Measurements from ENCODE around the gene FGD6. TPM values are rescaled to one million over a fixed set of nuclear protein-coding genes. Genes with fewer than 3 reads are reported as not detected.

Gene FGD6
- total RNA-seq, 6 experiments from 2014 or later, result 3.5 to 7.8 (median 5.1) TPM

GRCh38 chr12:95216711-95217376 lies 423 bp downstream of the FGD6 start:
- Histone ChIP-seq H3K27me3 (no peaks in the 10 kb centered on the region), H3K4me1 (peaks cover 0 to 18% (median 2%) of the 10 kb centered on the region in 4 donors), H3K9me3 (no peaks in the 10 kb centered on the region), H3K4me3 (peak overlapping the region; percentile 71 to 82 (median 79)), H3K36me3 (no peaks in the 10 kb centered on the region), H3K27ac (peak overlapping the region; percentile 89 to 93 (median 90))
- WGBS (ENCODE audit: insufficient coverage, low coverage, low lambda C conversion rate, missing lambda C conversion rate), result 0% methylated on average over 14 of the region's 45 CpGs
- DNase-seq (no peak), ATAC-seq (peak; percentile 4 to 32 (median 16))
- TF ChIP-seq CTCF (IDR thresholded peaks at IDR 0.05) (no peak), POLR2A (IDR thresholded peaks at IDR 0.05) (no peak)
- intact Hi-C loops (cut with DNase I), result no loop called here

DNA sequence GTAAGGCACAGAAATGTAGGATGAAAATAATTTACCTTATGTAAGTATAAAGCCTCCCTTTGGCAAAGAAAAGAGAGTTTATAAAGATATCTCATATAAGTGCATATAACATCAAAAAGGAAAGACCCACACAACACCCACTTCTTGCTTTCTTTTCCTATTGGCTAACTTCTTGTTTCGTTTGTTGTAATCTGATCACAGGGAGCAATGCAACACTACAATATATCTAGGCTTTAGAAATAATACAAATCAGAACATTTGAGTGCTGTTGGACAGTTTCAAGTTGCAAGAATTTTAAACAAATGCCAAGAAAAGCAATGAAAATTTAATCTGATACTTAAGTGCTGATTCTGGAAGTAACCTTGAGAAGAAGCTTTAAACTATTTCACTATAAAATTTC lies 1.3 kb downstream of the FGD6 start:
- H3K27ac ChIP-seq, result peak overlapping the region; percentile 89 to 93 (median 90)
- 4% methylated on average over 1 of the region's 1 CpG for WGBS (ENCODE audit: insufficient coverage, low coverage, low lambda C conversion rate, missing lambda C conversion rate)
- peaks cover 0 to 18% (median 2%) of the 10 kb centered on the region in 4 donors for H3K4me1 ChIP-seq
- H3K9me3 ChIP-seq, result no peaks in the 10 kb centered on the region
- H3K4me3 ChIP-seq, result peak overlapping the region; percentile 71 to 82 (median 79)
- no peaks in the 10 kb centered on the region for H3K36me3 ChIP-seq
- ATAC-seq (no peak), DNase-seq (no peak)
- no peaks in the 10 kb centered on the region for H3K27me3 ChIP-seq
- intact Hi-C loops (cut with DNase I), result no loop called here
- TF ChIP-seq CTCF (IDR thresholded peaks at IDR 0.05), result no peak
- TF ChIP-seq POLR2A (IDR thresholded peaks at IDR 0.05), result peak; percentile 40

GRCh38 chr12:95214466-95214865 lies 2.8 kb downstream of the FGD6 start:
- DNase-seq, result no peak
- no peak overlapping the region for H3K27ac ChIP-seq

GRCh38 chr12:95213928-95214327 lies 3.3 kb downstream of the FGD6 start:
- ATAC-seq (no peak), DNase-seq (no peak)
- no peaks in the 10 kb centered on the region for H3K9me3 ChIP-seq
- no peaks in the 10 kb centered on the region for H3K27me3 ChIP-seq
- TF ChIP-seq POLR2A (IDR thresholded peaks at IDR 0.05) (no peak), CTCF (IDR thresholded peaks at IDR 0.05) (no peak)
- H3K4me3 ChIP-seq, result no peak overlapping the region
- H3K4me1 ChIP-seq, result peaks cover 0 to 16% (median under 1%) of the 10 kb centered on the region in 4 donors
- no peaks in the 10 kb centered on the region for H3K36me3 ChIP-seq
- no peak overlapping the region for H3K27ac ChIP-seq
- intact Hi-C loops (cut with DNase I), result no loop called here
- 67% methylated on average over 1 of the region's 1 CpG for WGBS (ENCODE audit: insufficient coverage, low coverage, low lambda C conversion rate, missing lambda C conversion rate)

More at GRCh38 chr12:95214466-95214865, 2.8 kb downstream of the FGD6 start:
- peaks cover 0 to 18% (median 2%) of the 10 kb centered on the region in 4 donors for H3K4me1 ChIP-seq
- H3K36me3 ChIP-seq, result no peaks in the 10 kb centered on the region
- intact Hi-C loops (cut with DNase I), result no loop called here
- H3K27me3 ChIP-seq, result no peaks in the 10 kb centered on the region
- H3K9me3 ChIP-seq, result no peaks in the 10 kb centered on the region
- H3K4me3 ChIP-seq, result no peak overlapping the region
- ATAC-seq, result no peak
- 98% methylated on average over 3 of the region's 3 CpGs for WGBS (ENCODE audit: insufficient coverage, low coverage, low lambda C conversion rate, missing lambda C conversion rate)
- TF ChIP-seq CTCF (IDR thresholded peaks at IDR 0.05) (no peak), POLR2A (IDR thresholded peaks at IDR 0.05) (no peak)

All from right lobe of liver (tissue), 6 donors.